H1 (cell line): ENCODE measurements around the gene NUAK1. TPM values are rescaled to one million over a fixed set of nuclear protein-coding genes. Genes with fewer than 3 reads are reported as not detected.

Experiments used
- CTCF ChIA-PET: fragments of 300-600 bp; sonication (Branson Sonifier 250); formaldehyde crosslinking; loops from one replicate; lab custom pipeline; 2021; ENCODE audit not compliant: partially characterized antibody; lab: Charles Lee
- POLR2A ChIA-PET: fragments of 300-600 bp; sonication (Branson Sonifier 250); formaldehyde crosslinking; loops from one replicate; lab custom pipeline; 2021; ENCODE audit warnings: inconsistent platforms; ENCODE audit not compliant: partially characterized antibody; lab: Charles Lee
- DNase-seq, 2 experiments: peaks; one replicate each; pipeline versions ENCODE4 v3.0.0 to v3.0.0-alpha.2; 2010 to 2022; ENCODE audit warnings: low spot score in 2 of 2, low read depth in 1 of 2, mixed read lengths in 1 of 2
- FAIRE-seq: peaks from 2 replicates; lab custom pipeline; 2011; peaks lifted over from hg19 to GRCh38; lab: Jason Lieb, UNC
- H2AFZ ChIP-seq: 2 replicates; pipeline ENCODE4 v1.8.1; 2012; ENCODE audit warnings: low read length, inconsistent platforms
- H2AK5ac ChIP-seq: 2 replicates; pipeline ENCODE4 v1.6.1; 2013; ENCODE audit warnings: low read depth, low read length
- H2BK120ac ChIP-seq: replicated peaks from 2 replicates; pipeline ENCODE3; 2013; ENCODE audit warnings: low read depth, low read length, inconsistent platforms
- H2BK12ac ChIP-seq: 2 replicates; pipeline ENCODE4 v1.6.1; 2013; ENCODE audit warnings: low read depth, low read length
- H2BK15ac ChIP-seq: 2 replicates; pipeline ENCODE4 v1.6.1; 2013; ENCODE audit warnings: low read length
- H2BK20ac ChIP-seq: 2 replicates; pipeline ENCODE4 v1.6.1; 2013; ENCODE audit warnings: low read length
- H2BK5ac ChIP-seq: 2 replicates; pipeline ENCODE4 v1.6.1; 2013; ENCODE audit warnings: low read depth, low read length
- H3K14ac ChIP-seq: 2 replicates; pipeline ENCODE4 v1.6.1; 2013; ENCODE audit warnings: inconsistent platforms; ENCODE audit not compliant: insufficient read length
- H3K18ac ChIP-seq: 2 replicates; pipeline ENCODE4 v1.6.1; 2013; ENCODE audit warnings: low read length; ENCODE audit errors: extremely low read depth
- H3K23ac ChIP-seq: 2 replicates; pipeline ENCODE4 v1.6.1; 2013; ENCODE audit warnings: inconsistent platforms; ENCODE audit not compliant: insufficient read length
- H3K23me2 ChIP-seq: 2 replicates; pipeline ENCODE4 v1.6.1; 2013; ENCODE audit warnings: low read depth, low read length
- H3K27ac ChIP-seq: 2 replicates; pipeline ENCODE4 v1.6.1; 2011; ENCODE audit warnings: low read depth, low read length, inconsistent platforms
- H3K27me3 ChIP-seq, 4 experiments: replicated peaks in 1 of 4; 1 replicate in 1 of 4; 2 replicates in 3 of 4; pipeline versions ENCODE4 v1.6.1 to v1.8.1; 2011 to 2013; ENCODE audit warnings: low read length in 3 of 4, mild to moderate bottlenecking in 3 of 4, inconsistent platforms in 2 of 4, mixed read lengths in 2 of 4, moderate library complexity in 1 of 4; ENCODE audit not compliant: control insufficient read depth in 3 of 4, insufficient read depth in 3 of 4; ENCODE audit errors: extremely low read depth in 1 of 4
- H3K36me3 ChIP-seq, 4 experiments: 2 replicates each; pipeline versions ENCODE4 v1.6.1 to v1.8.1; 2011 to 2013; ENCODE audit warnings: mild to moderate bottlenecking in 4 of 4, low read length in 3 of 4, moderate library complexity in 2 of 4, control low read depth in 1 of 4, inconsistent platforms in 1 of 4; ENCODE audit not compliant: insufficient read depth in 4 of 4, control insufficient read depth in 2 of 4
- H3K4ac ChIP-seq: replicated peaks from 2 replicates; pipeline ENCODE3; 2013; ENCODE audit warnings: low read length, low read depth, mixed read lengths, inconsistent platforms; ENCODE audit not compliant: insufficient read length
- H3K4me1 ChIP-seq, 4 experiments: replicated peaks in 1 of 4; 1 replicate in 1 of 4; 2 replicates in 3 of 4; pipeline versions ENCODE4 v1.6.1 to v1.8.1; 2011 to 2013; ENCODE audit warnings: low read length in 3 of 4, inconsistent platforms in 2 of 4, mixed read lengths in 1 of 4; ENCODE audit not compliant: insufficient read depth in 4 of 4, control insufficient read depth in 3 of 4
- H3K4me2 ChIP-seq, 2 experiments: 2 replicates each; pipeline versions ENCODE4 v1.6.1 to v1.8.1; 2011 to 2013; ENCODE audit warnings: low read depth in 2 of 2, low read length in 2 of 2, control low read depth in 1 of 2, inconsistent platforms in 1 of 2, mild to moderate bottlenecking in 1 of 2; ENCODE audit not compliant: insufficient read depth in 1 of 2
- H3K4me3 ChIP-seq, 4 experiments: fragments of 200-600, 300-600 bp in 1 of 4; sonication (generic), shearing (Covaris generic), sonication (Bioruptor Twin) in 1 of 4; 2 replicates each; pipeline versions ENCODE4 v1.5.1 to v1.8.1; 2011 to 2016; ENCODE audit warnings: low read length in 4 of 4, low read depth in 3 of 4, control low read depth in 2 of 4, inconsistent platforms in 2 of 4, mild to moderate bottlenecking in 2 of 4, mixed read lengths in 1 of 4, moderate library complexity in 1 of 4; ENCODE audit not compliant: insufficient read depth in 2 of 4; ENCODE audit errors: extremely low read depth in 1 of 4
- H3K56ac ChIP-seq: replicated peaks from 2 replicates; pipeline ENCODE3; 2013; ENCODE audit warnings: low read depth, mild to moderate bottlenecking, mixed read lengths, low read length, inconsistent platforms; ENCODE audit not compliant: insufficient read length
- H3K79me1 ChIP-seq: 2 replicates; pipeline ENCODE4 v1.6.1; 2013; ENCODE audit warnings: low read depth, low read length, control low read depth
- H3K79me2 ChIP-seq, 2 experiments: 2 replicates each; pipeline versions ENCODE4 v1.6.1 to v1.8.1; 2012 to 2013; ENCODE audit warnings: low read length in 2 of 2, mild to moderate bottlenecking in 2 of 2, inconsistent platforms in 1 of 2; ENCODE audit not compliant: insufficient read depth in 2 of 2, control insufficient read depth in 1 of 2
- H3K9ac ChIP-seq, 4 experiments: replicated peaks in 1 of 4; 1 replicate in 1 of 4; 2 replicates in 3 of 4; pipeline versions ENCODE4 v1.6.1 to v1.8.1; 2011 to 2013; ENCODE audit warnings: low read depth in 3 of 4, low read length in 3 of 4, control low read depth in 2 of 4, mild to moderate bottlenecking in 2 of 4, moderate library complexity in 2 of 4, inconsistent platforms in 1 of 4; ENCODE audit errors: extremely low read depth in 1 of 4
- H3K9me3 ChIP-seq, 2 experiments: 2 replicates each; pipeline versions ENCODE4 v1.6.1 to v1.8.1; 2012 to 2013; ENCODE audit warnings: mild to moderate bottlenecking in 2 of 2, moderate library complexity in 2 of 2, control low read depth in 1 of 2, inconsistent platforms in 1 of 2, low read depth in 1 of 2, low read length in 1 of 2, mixed read lengths in 1 of 2; ENCODE audit not compliant: insufficient read depth in 2 of 2
- H4K20me1 ChIP-seq, 2 experiments: replicated peaks in 1 of 2; 2 replicates each; pipeline versions ENCODE3 to v1.8.1; 2011 to 2013; ENCODE audit warnings: inconsistent platforms in 2 of 2, low read length in 2 of 2, mild to moderate bottlenecking in 1 of 2; ENCODE audit not compliant: insufficient read depth in 2 of 2, control insufficient read depth in 1 of 2
- H4K5ac ChIP-seq: 2 replicates; pipeline ENCODE4 v1.6.1; 2013; ENCODE audit warnings: low read length, low read depth, mixed read lengths, inconsistent platforms; ENCODE audit not compliant: insufficient read length
- H4K8ac ChIP-seq: 2 replicates; pipeline ENCODE4 v1.8.0; 2013; ENCODE audit warnings: mild to moderate bottlenecking, moderate library complexity, low read length, inconsistent platforms; ENCODE audit not compliant: insufficient read depth; ENCODE audit errors: extremely low read depth
- H4K91ac ChIP-seq: replicated peaks from 2 replicates; pipeline ENCODE3; 2013; ENCODE audit warnings: low read length, mixed read lengths, inconsistent platforms; ENCODE audit not compliant: insufficient read length
- MAX ChIP-seq: IDR thresholded peaks from 2 replicates; pipeline ENCODE4 v1.6.1; 2012; ENCODE audit warnings: inconsistent platforms
- NRF1 ChIP-seq: IDR thresholded peaks from 2 replicates; pipeline ENCODE4 v1.6.1; 2011; ENCODE audit warnings: mild to moderate bottlenecking, low read depth, low read length, improper control_type of control experiment
- RXRA ChIP-seq: IDR thresholded peaks from 2 replicates; pipeline ENCODE4 v1.6.1; 2011; ENCODE audit warnings: low read depth, mild to moderate bottlenecking, low read length, moderate library complexity; ENCODE audit not compliant: insufficient read depth
- WGBS, 2 experiments: shearing (Covaris generic) in 1 of 2; methylation state at CpG; one replicate each; pipeline versions ENCODE4 v1.1.6 to v1.1.7; 2013 to 2015; ENCODE audit warnings: low lambda C conversion rate in 2 of 2, mixed read lengths in 2 of 2, inconsistent platforms in 1 of 2, low coverage in 1 of 2, missing lambda C conversion rate in 1 of 2; ENCODE audit not compliant: insufficient replicate concordance in 2 of 2, insufficient coverage in 1 of 2, insufficient read length in 1 of 2; ENCODE audit errors: extremely low coverage in 1 of 2, missing lambda C conversion rate in 1 of 2; 5-methylcytosine and 5-hydroxymethylcytosine counted together
- polyA plus RNA-seq, 7 experiments: library from polyadenylated mRNA; depleted of rRNA in 3 of 7; stranded (reverse) in 5 of 7; unstranded in 2 of 7; fragments of >200 nt in 5 of 7; fragments of 200-250 nt in 2 of 7; gene quantifications; 1 replicate in 5 of 7; 2 replicates in 1 of 7; 4 replicates in 1 of 7; pipeline versions ENCODE4 v1.2.1 to v1.2.3, GENCODE V29; 2011 to 2013; ENCODE audit warnings: missing spikeins in 2 of 7, mixed read lengths in 2 of 7
- total RNA-seq: library from RNA; stranded (reverse); fragmentation: NEBNext Ultra II Directional; extraction: Animal tissue kit (Norgen Biotek cat#: 25700); gene quantifications from 2 replicates; pipeline ENCODE4 v1.2.1, GENCODE V29; 2021

Gene NUAK1
- total and polyA plus RNA-seq, 2 of the 8 experiments (the other 6 are each of a cell fraction or from before 2014, with no cell fraction given), result 6.7 to 18.2 TPM

- no peaks in the 10 kb centered on the region for H3K79me1 ChIP-seq
- TF ChIP-seq NRF1, result no peak
- TF ChIP-seq RXRA, result no peak
- no peak for TF ChIP-seq MAX
Measured at GRCh38 chr12:106065506-106065905, 73.2 kb downstream of the NUAK1 start.

More at GRCh38 chr12:106065506-106065905, 73.2 kb downstream of the NUAK1 start:
- Histone ChIP-seq H4K5ac (no peak overlapping the region), H3K27ac (no peak overlapping the region; the same call in 1 of the 2 replicates), H3K9ac (no peak overlapping the region), H3K4me2 (no peak overlapping the region), H4K91ac (no peak overlapping the region), H3K4ac (no peak overlapping the region), H3K18ac (no peak overlapping the region), H3K36me3 (peaks cover 0 to 25% (median 14%) of the 10 kb centered on the region in 4 experiments; a peak in 5 of 8 replicates), H2BK5ac (no peak overlapping the region), H3K4me1 (peaks cover 0 to 8% (median 2%) of the 10 kb centered on the region in 4 experiments; a peak in 3 of 7 replicates), H3K79me2 (no peaks in the 10 kb centered on the region), H2AFZ (no peak overlapping the region), H2BK120ac (no peak overlapping the region), H2BK12ac (no peak overlapping the region), H3K23me2 (no peaks in the 10 kb centered on the region), H3K27me3 (no peaks in the 10 kb centered on the region), H3K9me3 (no peaks in the 10 kb centered on the region), H2BK20ac (no peak overlapping the region), H2AK5ac (no peak overlapping the region), H3K14ac (no peak overlapping the region), H3K56ac (no peak overlapping the region), H4K20me1 (peaks cover 0 to 2% of the 10 kb centered on the region in 2 experiments), H3K4me3 (no peak overlapping the region), H4K8ac (no peak overlapping the region), H3K23ac (no peak overlapping the region), H2BK15ac (no peak overlapping the region)
- WGBS, 2 experiments, result 0% methylated on average over 1 of the region's 1 CpG; no CpG with 5 or more reads in 1 of the 2 experiments
- no peak for DNase-seq
- FAIRE-seq, result no peak
- CTCF ChIA-PET, result no interaction called here
- POLR2A ChIA-PET, result no interaction called here
